GF-D8 (cell line): Measurements from ENCODE around the gene DENND4C.
"Not testable (repeated sequence)": the region's sequence is repeated elsewhere in the genome, so short reads cannot be mapped to it uniquely, and the experiment has no call there.

Source experiments
- DNase-seq: peaks from one replicate; lab custom pipeline; 2025; lab: John Stamatoyannopoulos, UW

Gene DENND4C

GRCh38 chr9:19224563-19224962 is 5.9 kb upstream of the DENND4C start:
- DNase-seq = no peak

GRCh38 chr9:19229595-19230354 is 718 bp upstream of the DENND4C start:
- DNase-seq = peak; percentile 59

GRCh38 chr9:19231126-19231903 is 822 bp downstream of the DENND4C start:
- DNase-seq = no peak

DNA sequence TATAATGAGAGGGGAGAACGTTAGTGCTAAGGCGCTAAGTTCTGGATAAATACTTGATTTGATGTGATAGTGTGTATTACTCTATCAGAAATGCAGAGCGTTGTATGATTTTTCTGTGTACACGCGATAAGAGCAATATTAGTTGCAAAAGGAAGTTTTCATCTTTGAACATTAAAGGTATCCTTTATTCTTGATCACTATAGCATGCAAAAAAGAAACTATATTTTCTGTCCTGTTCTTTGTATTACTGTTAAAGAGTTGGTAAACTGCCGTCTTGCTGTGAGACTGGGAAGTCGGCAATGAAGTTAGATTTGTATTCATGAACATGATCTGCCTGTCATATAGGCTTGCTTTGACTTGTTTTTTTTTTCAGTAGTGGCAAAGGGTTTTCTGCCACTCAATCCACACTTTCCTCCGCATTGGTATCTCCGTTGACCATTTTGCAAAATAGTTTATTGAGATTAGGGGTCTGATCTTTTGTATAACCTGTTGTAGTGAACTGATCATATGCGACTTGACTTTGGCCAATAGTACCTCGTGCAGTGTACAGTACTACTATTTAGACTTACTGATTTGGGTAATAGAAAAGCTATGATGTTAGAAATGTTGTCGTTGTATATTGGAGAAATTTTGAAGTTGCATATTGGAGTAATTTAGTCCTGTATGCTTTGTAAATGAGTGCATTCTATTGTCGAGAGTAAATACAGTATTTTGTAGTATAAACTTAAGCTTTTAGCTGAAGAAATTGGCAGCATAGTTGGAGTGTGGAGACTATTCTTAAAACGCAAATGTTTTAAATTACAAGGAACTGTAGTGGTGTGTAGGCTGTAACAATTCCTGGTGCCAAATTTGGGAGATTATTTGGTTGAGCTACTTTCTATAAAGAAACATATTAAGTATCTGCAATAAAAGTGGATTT is 1.7 kb downstream of the DENND4C start:
- no peak for DNase-seq

- no peak for DNase-seq
Measured at GRCh38 chr9:19232823-19233194, 2.3 kb downstream of the DENND4C start.

GRCh38 chr9:19233344-19233743 is 2.9 kb downstream of the DENND4C start:
- no peak for DNase-seq

DNA sequence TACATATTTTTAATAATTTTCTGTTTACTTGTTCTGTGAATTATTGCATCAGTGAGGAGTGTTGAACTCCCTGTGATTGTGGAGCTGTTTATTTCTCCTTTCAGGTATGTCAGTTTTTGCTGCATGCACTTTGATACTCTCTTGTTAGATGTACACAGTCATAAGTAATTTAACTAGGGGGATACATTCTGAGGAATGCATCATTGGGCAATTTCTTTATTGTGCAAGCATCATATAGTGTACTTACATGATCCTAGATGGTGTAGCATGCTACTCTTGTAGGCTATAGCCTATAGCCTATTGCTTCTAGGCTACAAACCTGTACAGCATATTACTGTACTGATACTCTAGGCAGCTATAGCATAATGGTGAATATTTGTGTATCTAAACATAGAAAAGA is 9.5 kb downstream of the DENND4C start:
- DNase-seq = no peak

GRCh38 chr9:19241728-19242127 is 11.2 kb downstream of the DENND4C start:
- no peak for DNase-seq

GRCh38 chr9:19243366-19244033 is 13.0 kb downstream of the DENND4C start:
- DNase-seq = no peak

- DNase-seq = no peak
Measured at GRCh38 chr9:19246891-19247290, 16.4 kb downstream of the DENND4C start.

DNA sequence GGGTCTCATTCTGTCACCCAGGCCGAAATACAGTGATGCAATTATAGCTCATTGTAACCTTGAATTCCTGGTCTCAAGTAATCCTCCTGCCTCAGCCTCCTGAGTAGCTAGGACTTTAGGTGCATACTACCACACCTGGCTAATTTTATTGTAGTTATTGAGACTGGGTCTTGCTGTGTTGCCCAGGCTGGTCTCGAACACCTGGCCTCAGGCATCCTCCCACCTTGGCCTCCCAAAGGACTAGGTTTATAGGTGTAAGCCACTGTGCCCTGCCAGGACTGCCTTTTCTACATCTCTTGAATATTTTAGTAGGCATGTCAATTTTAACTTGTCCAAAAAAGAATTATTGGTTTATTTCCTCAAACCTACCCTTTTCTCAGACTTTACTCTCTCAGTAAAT is 16.9 kb downstream of the DENND4C start:
- DNase-seq = no peak

DNA sequence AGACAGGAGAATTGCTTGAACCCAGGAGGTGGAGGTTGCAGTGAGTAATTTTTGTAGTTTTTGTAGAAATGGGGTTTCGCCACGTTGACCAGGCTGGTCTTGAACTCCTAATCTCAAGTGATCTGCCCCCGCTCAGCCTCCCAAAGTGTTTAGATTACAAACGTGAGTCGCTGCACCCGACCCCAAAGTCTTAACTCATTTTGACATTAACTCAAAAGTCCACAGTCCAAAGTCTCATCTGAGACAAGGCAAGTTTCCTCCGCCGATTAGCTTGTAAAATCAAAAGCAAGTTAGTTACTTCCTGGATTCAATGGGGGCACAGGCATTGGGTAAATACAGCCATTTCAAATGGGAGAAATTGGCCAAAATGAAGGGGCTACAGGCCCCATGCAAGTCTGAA is 19.9 kb downstream of the DENND4C start:
- DNase-seq = not testable (repeated sequence)

- not testable (repeated sequence) for DNase-seq
Measured at GRCh38 chr9:19251203-19251602, 20.7 kb downstream of the DENND4C start.

GRCh38 chr9:19251622-19252021 is 21.1 kb downstream of the DENND4C start:
- not testable (repeated sequence) for DNase-seq

DNA sequence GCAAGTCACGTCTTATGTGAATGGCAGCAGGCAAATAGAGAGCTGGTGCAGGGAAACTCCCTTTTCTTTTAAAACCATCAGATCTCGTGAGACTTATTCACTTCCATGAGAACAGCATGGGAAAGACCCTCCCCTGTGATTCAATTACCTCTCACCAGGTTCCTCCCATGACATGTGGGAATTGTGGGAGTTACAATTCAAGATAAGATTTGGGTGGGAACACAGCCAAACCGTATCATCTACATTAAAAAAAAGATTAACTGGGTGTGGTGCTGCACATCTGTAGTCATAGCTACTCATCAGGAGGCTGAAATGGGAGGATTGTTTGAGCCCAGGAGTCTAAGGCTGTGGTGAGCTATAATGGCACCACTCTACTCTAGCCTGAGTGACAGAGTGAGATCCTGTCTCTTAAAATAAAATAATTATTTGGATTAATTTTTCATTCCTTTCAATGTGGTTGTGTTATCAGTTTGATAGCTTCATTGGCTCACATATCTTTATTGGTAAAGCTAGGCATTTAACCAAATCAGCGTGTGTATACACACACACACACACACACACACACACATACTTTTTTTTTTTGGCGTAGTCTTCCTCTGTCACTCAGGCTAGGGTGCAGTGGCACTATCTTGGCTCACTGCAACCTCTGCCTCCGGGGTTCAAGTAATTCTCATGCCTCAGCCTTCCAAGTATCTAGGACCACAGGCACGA is 21.8 kb downstream of the DENND4C start:
- no peak for DNase-seq

- DNase-seq = no peak
Measured at GRCh38 chr9:19252885-19253219, 22.4 kb downstream of the DENND4C start.

DNA sequence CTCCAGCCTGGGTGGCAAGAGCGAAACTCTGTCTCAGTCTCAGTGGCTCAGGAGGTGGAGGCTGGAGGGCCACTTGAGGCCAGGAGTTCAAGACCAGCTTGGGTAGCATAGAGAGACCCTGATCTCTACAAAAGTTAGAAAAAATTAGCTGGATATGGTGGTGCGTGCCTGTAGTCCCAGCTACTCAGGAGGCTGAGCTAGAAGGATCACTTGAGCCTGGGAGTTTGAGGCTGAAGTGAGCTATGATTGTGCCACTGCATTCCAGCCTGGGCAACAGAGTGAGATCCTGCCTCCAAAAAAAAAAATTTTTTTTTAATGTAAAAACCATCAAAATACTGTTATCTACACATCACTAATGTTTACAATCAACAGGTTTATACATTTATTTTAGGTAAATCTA is 24.6 kb downstream of the DENND4C start:
- no peak for DNase-seq

- no peak for DNase-seq
Measured at GRCh38 chr9:19255821-19256220, 25.3 kb downstream of the DENND4C start.

GRCh38 chr9:19259665-19260255 is 29.3 kb downstream of the DENND4C start:
- DNase-seq = not testable (repeated sequence)

- DNase-seq = not testable (repeated sequence)
Measured at GRCh38 chr9:19265602-19266001, 35.1 kb downstream of the DENND4C start.
